GM20000 (cell line): Measurements from ENCODE around the gene DNAJC11.

ENCODE experiments used
- DNase-seq: peaks from one replicate; pipeline ENCODE4 v3.0.0; 2012; ENCODE audit warnings: low spot score
- TF ChIP-seq, protein P1 (sequence below): IDR thresholded peaks from 2 replicates; pipeline ENCODE4 v1.5.1; 2012; ENCODE audit warnings: mild to moderate bottlenecking, control low read depth; ENCODE audit errors: extremely low read depth, missing control alignments

The DNAJC11 gene

DNA sequence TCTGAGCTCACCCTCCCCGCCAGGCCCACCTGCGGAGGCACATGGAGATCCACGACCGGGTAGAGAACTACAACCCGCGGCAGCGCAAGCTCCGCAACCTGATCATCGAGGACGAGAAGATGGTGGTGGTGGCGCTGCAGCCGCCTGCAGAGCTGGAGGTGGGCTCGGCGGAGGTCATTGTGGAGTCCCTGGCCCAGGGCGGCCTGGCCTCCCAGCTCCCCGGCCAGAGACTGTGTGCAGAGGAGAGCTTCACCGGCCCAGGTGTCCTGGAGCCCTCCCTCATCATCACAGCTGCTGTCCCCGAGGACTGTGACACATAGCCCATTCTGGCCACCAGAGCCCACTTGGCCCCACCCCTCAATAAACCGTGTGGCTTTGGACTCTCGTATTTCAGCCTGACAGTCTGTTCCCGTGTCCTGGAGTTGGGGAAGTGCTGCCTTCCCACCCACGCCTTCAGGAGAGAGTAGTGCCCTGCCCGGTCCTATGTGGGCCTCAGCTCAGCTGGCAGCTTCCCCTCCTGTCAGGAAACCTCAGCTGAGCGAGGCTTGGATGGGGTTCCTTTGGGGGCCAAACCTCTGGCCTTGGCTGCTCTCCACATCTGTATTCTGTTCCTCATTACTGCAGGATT is 112.6 kb downstream of the DNAJC11 start:
- no peak for DNase-seq
- TF ChIP-seq, protein P1, sequence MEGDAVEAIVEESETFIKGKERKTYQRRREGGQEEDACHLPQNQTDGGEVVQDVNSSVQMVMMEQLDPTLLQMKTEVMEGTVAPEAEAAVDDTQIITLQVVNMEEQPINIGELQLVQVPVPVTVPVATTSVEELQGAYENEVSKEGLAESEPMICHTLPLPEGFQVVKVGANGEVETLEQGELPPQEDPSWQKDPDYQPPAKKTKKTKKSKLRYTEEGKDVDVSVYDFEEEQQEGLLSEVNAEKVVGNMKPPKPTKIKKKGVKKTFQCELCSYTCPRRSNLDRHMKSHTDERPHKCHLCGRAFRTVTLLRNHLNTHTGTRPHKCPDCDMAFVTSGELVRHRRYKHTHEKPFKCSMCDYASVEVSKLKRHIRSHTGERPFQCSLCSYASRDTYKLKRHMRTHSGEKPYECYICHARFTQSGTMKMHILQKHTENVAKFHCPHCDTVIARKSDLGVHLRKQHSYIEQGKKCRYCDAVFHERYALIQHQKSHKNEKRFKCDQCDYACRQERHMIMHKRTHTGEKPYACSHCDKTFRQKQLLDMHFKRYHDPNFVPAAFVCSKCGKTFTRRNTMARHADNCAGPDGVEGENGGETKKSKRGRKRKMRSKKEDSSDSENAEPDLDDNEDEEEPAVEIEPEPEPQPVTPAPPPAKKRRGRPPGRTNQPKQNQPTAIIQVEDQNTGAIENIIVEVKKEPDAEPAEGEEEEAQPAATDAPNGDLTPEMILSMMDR = no peak

DNA sequence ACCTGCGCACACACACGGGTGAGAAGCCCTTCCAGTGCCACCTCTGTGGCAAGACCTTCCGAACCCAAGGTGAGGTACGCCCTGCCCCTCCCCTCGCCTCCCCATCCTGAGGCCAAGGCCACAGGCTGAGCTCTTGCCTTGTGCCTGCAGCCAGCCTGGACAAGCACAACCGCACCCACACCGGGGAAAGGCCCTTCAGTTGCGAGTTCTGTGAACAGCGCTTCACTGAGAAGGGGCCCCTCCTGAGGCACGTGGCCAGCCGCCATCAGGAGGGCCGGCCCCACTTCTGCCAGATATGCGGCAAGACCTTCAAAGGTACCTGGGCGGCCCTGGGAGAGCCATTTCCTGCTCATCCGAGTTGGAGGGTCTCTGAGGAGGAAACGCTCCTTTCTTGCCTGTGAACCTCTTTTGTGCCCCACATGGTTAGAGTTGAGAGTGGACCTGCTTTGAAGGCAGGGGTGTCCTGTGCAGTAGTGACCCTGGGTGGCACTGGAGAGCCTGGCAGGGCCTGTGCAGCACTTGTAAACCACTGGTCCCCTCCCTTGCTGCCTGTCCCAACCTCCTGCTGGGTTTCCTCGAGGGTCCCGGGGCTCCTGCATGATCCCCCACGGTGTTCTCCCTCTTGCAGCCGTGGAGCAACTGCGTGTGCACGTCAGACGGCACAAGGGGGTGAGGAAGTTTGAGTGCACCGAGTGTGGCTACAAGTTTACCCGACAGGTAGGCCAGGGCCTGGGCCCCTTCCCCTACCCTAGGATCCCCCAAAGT is 113.3 kb downstream of the DNAJC11 start:
- TF ChIP-seq, protein P1 = no peak

DNA sequence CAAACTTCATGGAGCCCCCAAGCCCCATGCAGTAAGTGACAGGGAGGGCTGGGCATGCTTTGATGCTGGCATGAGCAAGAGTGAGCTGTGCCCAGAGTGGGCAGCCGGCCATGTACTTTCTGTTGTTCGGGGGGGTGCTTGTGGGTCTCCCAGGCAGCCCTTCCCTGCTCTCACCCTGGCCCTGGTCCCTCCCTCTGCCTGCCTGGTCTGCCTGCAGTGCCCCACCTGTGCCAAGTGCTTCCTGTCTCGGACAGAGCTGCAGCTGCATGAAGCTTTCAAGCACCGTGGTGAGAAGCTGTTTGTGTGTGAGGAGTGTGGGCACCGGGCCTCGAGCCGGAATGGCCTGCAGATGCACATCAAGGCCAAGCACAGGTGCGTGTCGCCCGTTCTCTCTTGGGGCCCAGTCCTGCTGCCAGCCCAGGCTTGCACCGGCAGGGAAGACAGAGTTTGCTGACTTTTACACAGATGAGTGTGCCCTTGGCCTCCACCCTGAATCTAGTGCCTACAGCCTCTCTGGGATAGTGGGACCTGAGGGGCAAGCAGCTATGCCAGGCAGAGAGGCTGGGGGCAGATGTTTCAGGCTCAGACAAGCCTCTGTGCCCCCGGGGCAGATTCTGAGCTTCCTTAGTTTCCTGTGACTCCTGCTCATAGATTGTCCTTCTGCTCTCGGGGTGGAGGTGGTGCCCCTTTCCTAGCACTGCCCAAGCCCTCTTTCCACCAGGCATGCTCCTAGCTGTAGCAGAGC is 114.2 kb downstream of the DNAJC11 start:
- no peak for DNase-seq
- TF ChIP-seq, protein P1 = no peak

More for the DNA sequence above, 113.3 kb downstream of the DNAJC11 start:
- no peak for DNase-seq

DNA sequence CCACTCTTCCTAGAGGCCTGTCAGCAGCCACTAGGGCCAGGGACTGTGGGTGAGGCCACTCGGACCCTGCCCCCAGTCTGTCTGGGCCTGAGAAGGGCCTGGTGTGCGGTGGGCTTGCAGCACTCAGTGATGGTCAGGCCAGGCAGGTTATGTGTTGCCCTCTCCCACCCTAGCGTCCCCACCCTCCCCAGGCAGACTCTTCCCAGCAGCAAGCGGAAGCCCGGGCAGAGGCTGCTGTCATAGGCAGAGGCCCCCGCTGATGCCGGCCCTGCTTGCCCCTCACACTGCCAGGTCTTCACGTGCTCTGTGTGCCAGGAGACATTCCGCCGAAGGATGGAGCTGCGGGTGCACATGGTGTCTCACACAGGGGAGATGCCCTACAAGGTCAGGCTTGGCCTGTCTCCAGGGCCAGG is 115.2 kb downstream of the DNAJC11 start:
- no peak for DNase-seq
- TF ChIP-seq, protein P1 = no peak

DNA sequence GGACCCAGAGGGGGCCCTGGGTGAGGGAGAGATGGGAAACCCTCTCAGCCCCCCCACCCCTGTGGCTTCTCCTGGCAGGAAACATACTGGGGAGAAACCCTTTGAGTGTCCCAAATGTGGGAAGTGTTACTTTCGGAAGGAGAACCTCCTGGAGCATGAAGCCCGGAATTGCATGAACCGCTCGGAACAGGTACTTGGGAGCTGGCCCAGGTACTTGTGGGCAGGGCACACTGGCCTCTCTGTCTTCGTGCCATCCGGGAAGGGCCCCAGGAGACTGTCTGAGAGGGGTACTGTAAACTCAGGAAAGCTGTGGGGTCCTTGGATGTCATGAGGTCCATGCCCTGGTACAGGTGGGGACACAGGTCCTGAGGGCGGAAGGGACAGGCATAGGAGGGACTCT is 115.8 kb downstream of the DNAJC11 start:
- TF ChIP-seq, protein P1 = no peak
- DNase-seq = no peak

DNA sequence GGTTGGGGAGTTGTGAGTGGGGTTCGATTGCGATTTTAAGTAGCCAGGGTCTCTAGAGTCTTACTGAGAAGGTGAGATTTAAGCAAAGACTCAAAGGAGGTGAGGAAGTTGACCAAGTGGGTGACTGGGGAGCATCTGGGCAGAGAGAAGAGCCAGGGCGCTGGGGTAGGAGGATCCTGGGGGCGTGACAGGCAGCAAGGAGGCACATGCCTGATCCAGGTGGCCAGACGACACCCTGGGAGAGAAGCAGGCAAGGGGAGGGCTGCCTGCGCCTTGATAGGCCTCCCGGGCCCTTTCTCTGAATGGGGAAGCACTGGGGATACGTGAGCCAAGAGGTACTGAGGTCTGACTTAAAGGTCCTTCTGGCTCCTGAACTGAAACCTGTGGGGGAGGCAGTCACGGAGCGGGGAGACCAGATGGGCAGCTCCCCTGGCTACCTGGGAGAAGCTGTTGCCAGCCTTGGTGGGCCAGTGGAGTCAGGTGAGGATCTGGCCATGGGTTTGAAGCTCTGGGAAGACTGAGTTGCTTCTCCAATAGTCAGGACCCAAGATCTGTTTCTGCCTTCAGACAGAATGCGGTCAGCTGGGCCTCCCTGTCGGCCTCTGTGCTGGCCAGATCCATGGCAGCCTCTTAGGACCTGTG is 116.4 kb downstream of the DNAJC11 start:
- TF ChIP-seq, protein P1 = no peak
- no peak for DNase-seq
